OCI-LY3 (cell line): ENCODE data around the gene TTF1.

ENCODE experiments used
- CTCF ChIP-seq: fragments of 200-600, 300-600 bp; sonication (generic); IDR thresholded peaks from 2 replicates; pipeline ENCODE4 v1.5.1; 2014; ENCODE audit warnings: antibody characterized with exemption, low read length, low read depth
- EZH2phosphoT487 ChIP-seq: fragments of 200-600 bp; shearing (Covaris generic); IDR thresholded peaks from 2 replicates; pipeline ENCODE4 v1.6.1; 2018; ENCODE audit warnings: antibody characterized with exemption, mixed run types, low read depth

- TF ChIP-seq CTCF: no peak
- TF ChIP-seq EZH2phosphoT487: no peak
These were observed 12.2 kb upstream of the TTF1 start for GRCh38 chr9:132418726-132419363.
